Esophagus muscularis mucosa (tissue), 4 donors: ENCODE data around the gene TMEM59. TPM values are rescaled to one million over a fixed set of nuclear protein-coding genes. Genes with fewer than 3 reads are reported as not detected.
A peak's percentile ranks its signal among the peaks of the same experiment; 100 is the strongest.

Source experiments
- DNase-seq: peaks from one replicate; pipeline ENCODE4 v3.0.0-alpha.2; 2017; ENCODE audit errors: extremely low spot score
- H3K27ac ChIP-seq, 4 donors: fragments of 200-600 bp; sonication (generic); replicated peaks in 1 of 4; 1 replicate in 3 of 4; 2 replicates in 1 of 4; pipeline ENCODE4 v1.5.1; 2016 to 2019; ENCODE audit warnings: mild to moderate bottlenecking in 1 of 4
- H3K27me3 ChIP-seq, 4 donors: fragments of 200-600 bp; sonication (generic); one replicate each; pipeline versions ENCODE4 v1.5.1 to v1.6.0; 2016 to 2019
- H3K36me3 ChIP-seq, 4 donors: fragments of 200-600 bp; sonication (generic); one replicate each; pipeline ENCODE4 v1.5.1; 2016 to 2019
- H3K4me1 ChIP-seq, 4 donors: fragments of 200-600 bp; sonication (generic); one replicate each; pipeline ENCODE4 v1.5.1; 2016 to 2019
- H3K4me3 ChIP-seq, 4 donors: fragments of 200-600 bp; sonication (generic); 1 replicate in 2 of 4; 2 replicates in 2 of 4; pipeline ENCODE4 v1.5.1; 2016 to 2019; ENCODE audit warnings: mild to moderate bottlenecking in 4 of 4, moderate library complexity in 1 of 4
- H3K9me3 ChIP-seq, 4 donors: fragments of 200-600 bp; sonication (generic); 1 replicate in 3 of 4; 2 replicates in 1 of 4; pipeline ENCODE4 v1.5.1; 2016 to 2019
- EP300 ChIP-seq: sonication (generic); formaldehyde crosslinking; IDR thresholded peaks from one replicate; pipeline ENCODE4 v1.6.1; 2017; ENCODE audit warnings: antibody characterized with exemption
- POLR2A ChIP-seq: fragments of 450-650 bp; IDR thresholded peaks from one replicate; pipeline ENCODE4 v1.6.1; 2017; ENCODE audit warnings: antibody characterized with exemption, moderate library complexity, mild to moderate bottlenecking, low read depth
- POLR2AphosphoS5 ChIP-seq, 2 donors: sonication (generic); formaldehyde crosslinking; IDR thresholded peaks; one replicate each; pipeline ENCODE4 v1.6.1; 2017; ENCODE audit warnings: antibody characterized with exemption in 2 of 2
- WGBS: methylation state at CpG from one replicate; pipeline ENCODE4 v1.1.5; 2018; 5-methylcytosine and 5-hydroxymethylcytosine counted together
- intact Hi-C: fragments of 100-400 bp; cut with DNase I; formaldehyde crosslinking; loops from one replicate; pipeline ENCODE4 v1.15.1; 2023
- total RNA-seq, 4 donors: library from RNA; depleted of rRNA; stranded (reverse); fragments of >200 nt; gene quantifications; one replicate each; pipeline versions ENCODE4 v1.1.0 to v1.2.1, GENCODE V29; 2016
- TF ChIP-seq, protein P1 (sequence below), 3 experiments: fragments of 200-600 bp in 2 of 3; fragments of 450-650 bp in 1 of 3; sonication (generic) in 2 of 3; IDR thresholded peaks; one replicate each; pipeline ENCODE4 v1.5.1; 2017 to 2019; ENCODE audit warnings: antibody characterized with exemption in 3 of 3, mild to moderate bottlenecking in 2 of 3, moderate library complexity in 1 of 3

TMEM59 gene
- total RNA-seq, 4 donors from 2014 or later, result 238 to 334 (median 288) TPM

GRCh38 chr1:54016343-54017282 lies 36.4 kb downstream of the TMEM59 start:
- intact Hi-C loops, result no loop called here

DNA sequence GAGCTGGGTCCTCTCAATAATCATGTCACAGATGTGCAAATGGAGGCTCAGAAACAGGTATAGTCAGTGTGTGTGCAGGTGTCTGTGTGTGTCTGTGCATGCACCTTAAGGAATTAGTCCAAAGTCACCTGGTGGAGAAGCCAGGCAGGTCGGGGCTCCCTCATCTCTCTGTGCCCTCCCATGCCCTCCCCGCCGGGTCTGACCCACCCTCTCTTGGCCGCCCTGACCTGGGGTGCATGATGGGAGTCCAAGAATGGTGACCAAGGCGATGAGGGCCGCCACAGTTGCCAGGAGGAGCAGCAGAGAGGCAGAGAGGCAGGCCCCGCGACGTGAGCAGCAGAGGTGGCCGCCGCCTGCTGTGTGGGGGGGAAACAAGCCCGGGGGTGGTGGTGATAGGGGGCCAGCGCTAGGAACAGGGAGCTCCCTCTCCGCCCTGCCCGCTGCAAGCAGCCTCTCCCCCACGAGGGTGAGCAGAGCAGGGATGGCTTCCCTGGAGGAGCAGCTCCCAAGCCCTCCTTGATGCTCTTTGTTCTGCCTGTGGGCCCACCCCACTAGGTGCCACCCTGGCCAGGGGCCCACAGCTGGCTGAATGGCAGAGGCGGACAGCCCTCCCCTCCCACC lies 38.9 kb downstream of the TMEM59 start:
- Histone ChIP-seq H3K4me1 (no peaks in the 10 kb centered on the region), H3K9me3 (no peaks in the 10 kb centered on the region), H3K27me3 (peaks cover 0 to 38% (median 0%) of the 10 kb centered on the region in 4 donors), H3K36me3 (no peaks in the 10 kb centered on the region), H3K4me3 (no peak overlapping the region), H3K27ac (no peak overlapping the region)
- peak; percentile 77 for DNase-seq
- intact Hi-C loops, result no loop called here
- TF ChIP-seq, protein P1, sequence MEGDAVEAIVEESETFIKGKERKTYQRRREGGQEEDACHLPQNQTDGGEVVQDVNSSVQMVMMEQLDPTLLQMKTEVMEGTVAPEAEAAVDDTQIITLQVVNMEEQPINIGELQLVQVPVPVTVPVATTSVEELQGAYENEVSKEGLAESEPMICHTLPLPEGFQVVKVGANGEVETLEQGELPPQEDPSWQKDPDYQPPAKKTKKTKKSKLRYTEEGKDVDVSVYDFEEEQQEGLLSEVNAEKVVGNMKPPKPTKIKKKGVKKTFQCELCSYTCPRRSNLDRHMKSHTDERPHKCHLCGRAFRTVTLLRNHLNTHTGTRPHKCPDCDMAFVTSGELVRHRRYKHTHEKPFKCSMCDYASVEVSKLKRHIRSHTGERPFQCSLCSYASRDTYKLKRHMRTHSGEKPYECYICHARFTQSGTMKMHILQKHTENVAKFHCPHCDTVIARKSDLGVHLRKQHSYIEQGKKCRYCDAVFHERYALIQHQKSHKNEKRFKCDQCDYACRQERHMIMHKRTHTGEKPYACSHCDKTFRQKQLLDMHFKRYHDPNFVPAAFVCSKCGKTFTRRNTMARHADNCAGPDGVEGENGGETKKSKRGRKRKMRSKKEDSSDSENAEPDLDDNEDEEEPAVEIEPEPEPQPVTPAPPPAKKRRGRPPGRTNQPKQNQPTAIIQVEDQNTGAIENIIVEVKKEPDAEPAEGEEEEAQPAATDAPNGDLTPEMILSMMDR (IDR thresholded peaks at IDR 0.05), result no peak
- TF ChIP-seq POLR2AphosphoS5 (IDR thresholded peaks at IDR 0.05) (no peak), POLR2A (no peak), EP300 (no peak)
- 80% methylated on average over 7 of the region's 17 CpGs for WGBS

More at GRCh38 chr1:54016343-54017282, 36.4 kb downstream of the TMEM59 start:
- no peaks in the 10 kb centered on the region for H3K4me1 ChIP-seq
- TF ChIP-seq POLR2AphosphoS5 (IDR thresholded peaks at IDR 0.05) (no peak), POLR2A (no peak), EP300 (no peak)
- TF ChIP-seq, protein P1 (IDR thresholded peaks at IDR 0.05), result no peak
- no peak overlapping the region for H3K27ac ChIP-seq
- peak; percentile 85 for DNase-seq
- H3K27me3 ChIP-seq, result peaks cover 0 to 28% (median 0%) of the 10 kb centered on the region in 4 donors
- no peaks in the 10 kb centered on the region for H3K36me3 ChIP-seq
- no peak overlapping the region for H3K4me3 ChIP-seq
- no peaks in the 10 kb centered on the region for H3K9me3 ChIP-seq
- WGBS, result 64% methylated on average over 8 of the region's 8 CpGs

DNA sequence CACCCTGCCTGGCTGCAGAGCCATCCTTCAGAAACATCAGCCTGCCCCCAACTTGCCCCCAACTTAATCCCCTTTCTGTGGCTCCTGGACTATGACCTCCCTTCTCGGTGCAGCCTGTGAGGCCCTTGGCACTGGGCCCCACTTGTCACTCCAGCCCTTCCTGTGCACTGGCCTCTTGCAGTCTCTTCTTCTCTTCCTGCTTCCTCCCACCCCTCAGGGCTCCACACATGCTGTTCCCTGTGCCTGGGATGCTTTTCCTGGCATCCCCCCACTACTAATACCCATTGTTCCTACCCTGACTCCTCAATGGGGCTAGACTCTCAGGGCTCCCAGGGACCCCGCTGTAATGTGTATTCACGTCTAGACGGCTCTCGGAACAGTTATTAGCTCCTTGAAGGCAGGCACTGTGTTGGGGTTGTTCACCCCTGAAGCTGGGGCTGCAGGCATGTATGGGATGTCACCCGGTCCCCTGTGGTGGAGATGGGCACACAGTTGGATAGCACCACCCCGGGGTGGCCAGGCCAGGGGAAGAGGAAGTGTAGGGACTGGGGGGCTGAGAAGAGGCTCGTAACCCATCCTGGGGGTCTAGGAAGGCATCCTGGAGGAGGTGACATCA lies 39.5 kb downstream of the TMEM59 start:
- TF ChIP-seq POLR2A, result no peak
- no peak for TF ChIP-seq EP300
- TF ChIP-seq, protein P1 (IDR thresholded peaks at IDR 0.05), result no peak
- TF ChIP-seq POLR2AphosphoS5 (IDR thresholded peaks at IDR 0.05), result no peak
- H3K27me3 ChIP-seq, result peaks cover 0 to 38% (median 0%) of the 10 kb centered on the region in 4 donors
- H3K4me1 ChIP-seq, result no peaks in the 10 kb centered on the region
- peak; percentile 86 for DNase-seq
- H3K9me3 ChIP-seq, result no peaks in the 10 kb centered on the region
- no peaks in the 10 kb centered on the region for H3K36me3 ChIP-seq
- no peak overlapping the region for H3K27ac ChIP-seq
- no peak overlapping the region for H3K4me3 ChIP-seq
- intact Hi-C loops, result no loop called here
- 69% methylated on average over 6 of the region's 8 CpGs for WGBS

DNA sequence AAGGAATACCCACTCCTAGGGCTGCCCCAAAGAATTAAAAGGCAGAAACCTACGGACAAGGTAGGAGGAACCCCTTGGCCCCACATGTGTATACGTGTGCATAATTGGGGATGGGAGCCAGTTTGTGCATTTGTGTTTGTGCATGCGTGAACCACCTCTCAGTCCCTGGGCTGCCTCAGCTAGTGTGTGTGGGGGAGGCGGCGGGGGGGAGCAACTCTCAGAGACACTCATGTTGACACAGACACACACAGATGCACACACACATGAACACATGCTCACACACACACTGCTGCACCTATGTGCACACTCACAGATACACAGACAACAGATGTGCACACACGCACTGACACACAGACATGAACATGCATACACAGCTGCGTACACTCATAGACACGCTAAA lies 40.1 kb downstream of the TMEM59 start:
- no peaks in the 10 kb centered on the region for H3K4me1 ChIP-seq
- TF ChIP-seq, protein P1 (IDR thresholded peaks at IDR 0.05), result no peak
- TF ChIP-seq POLR2AphosphoS5 (IDR thresholded peaks at IDR 0.05) (no peak), EP300 (no peak), POLR2A (no peak)
- H3K9me3 ChIP-seq, result no peaks in the 10 kb centered on the region
- WGBS, result 87% methylated on average over 8 of the region's 8 CpGs
- DNase-seq, result peak; percentile 84
- peaks cover 0 to 38% (median 0%) of the 10 kb centered on the region in 4 donors for H3K27me3 ChIP-seq
- no peak overlapping the region for H3K27ac ChIP-seq
- no peaks in the 10 kb centered on the region for H3K36me3 ChIP-seq
- intact Hi-C loops, result no loop called here
- H3K4me3 ChIP-seq, result no peak overlapping the region
